Bronchial epithelial cell (primary cell): ENCODE data around the gene CDH13. TPM values are rescaled to one million over a fixed set of nuclear protein-coding genes. Genes with fewer than 3 reads are reported as not detected.

Experiments used
- DNase-seq: peaks from one replicate; pipeline ENCODE4 v3.0.0-alpha.2; 2010; ENCODE audit warnings: low read depth
- FAIRE-seq: peaks from 2 replicates; lab custom pipeline; 2011; peaks lifted over from hg19 to GRCh38; lab: Jason Lieb, UNC
- H3K27me3 ChIP-seq: 2 replicates; pipeline ENCODE4 v1.5.1; 2011; ENCODE audit warnings: low read length; ENCODE audit not compliant: control insufficient read depth, insufficient read depth
- H3K36me3 ChIP-seq: 2 replicates; pipeline ENCODE4 v1.5.1; 2011; ENCODE audit warnings: low read length; ENCODE audit not compliant: control insufficient read depth, insufficient read depth
- H3K4me3 ChIP-seq: 2 replicates; pipeline ENCODE4 v1.5.1; 2011; ENCODE audit warnings: mild to moderate bottlenecking, low read depth, low read length, control low read depth
- CTCF ChIP-seq: IDR thresholded peaks from 2 replicates; pipeline ENCODE4 v1.5.1; 2011; ENCODE audit warnings: mild to moderate bottlenecking, moderate library complexity, low read length, control low read depth, inconsistent platforms; ENCODE audit not compliant: insufficient read depth, severe bottlenecking
- total RNA-seq: library from RNA; depleted of rRNA; stranded (reverse); fragments of >200 nt; gene quantifications from 2 replicates; pipeline ENCODE4 v1.2.1, GENCODE V29; 2014

The CDH13 gene
- total RNA-seq, 1 donor from 2014 or later, result 31.3 TPM

GRCh38 chr16:83301971-83302370 lies 675.2 kb downstream of the CDH13 start:
- no peak for FAIRE-seq
- no peak for DNase-seq
- H3K4me3 ChIP-seq, result no peak overlapping the region
- no peak for TF ChIP-seq CTCF
- H3K27me3 ChIP-seq, result no peaks in the 10 kb centered on the region
- H3K36me3 ChIP-seq, result no peaks in the 10 kb centered on the region

GRCh38 chr16:83302853-83303252 lies 676.1 kb downstream of the CDH13 start:
- FAIRE-seq (no peak), DNase-seq (no peak)
- H3K36me3 ChIP-seq, result no peaks in the 10 kb centered on the region
- no peak overlapping the region for H3K4me3 ChIP-seq
- no peaks in the 10 kb centered on the region for H3K27me3 ChIP-seq
- TF ChIP-seq CTCF, result no peak

- no peak for TF ChIP-seq CTCF
- FAIRE-seq (no peak), DNase-seq (peak; percentile 82)
- Histone ChIP-seq H3K27me3 (no peaks in the 10 kb centered on the region), H3K36me3 (no peaks in the 10 kb centered on the region), H3K4me3 (no peak overlapping the region)
These were observed 678.3 kb downstream of the CDH13 start for GRCh38 chr16:83305092-83305491.

- no peak for TF ChIP-seq CTCF
- Histone ChIP-seq H3K4me3 (no peak overlapping the region), H3K36me3 (no peaks in the 10 kb centered on the region), H3K27me3 (no peaks in the 10 kb centered on the region)
- DNase-seq (no peak), FAIRE-seq (no peak)
These were observed 680.3 kb downstream of the CDH13 start for GRCh38 chr16:83306961-83307593.

GRCh38 chr16:83307594-83307992 lies 680.8 kb downstream of the CDH13 start:
- Histone ChIP-seq H3K36me3 (no peaks in the 10 kb centered on the region), H3K4me3 (no peak overlapping the region), H3K27me3 (no peaks in the 10 kb centered on the region)
- FAIRE-seq (no peak), DNase-seq (no peak)
- no peak for TF ChIP-seq CTCF

- no peaks in the 10 kb centered on the region for H3K27me3 ChIP-seq
- no peak for FAIRE-seq
- no peaks in the 10 kb centered on the region for H3K36me3 ChIP-seq
- DNase-seq, result no peak
- H3K4me3 ChIP-seq, result no peak overlapping the region
- no peak for TF ChIP-seq CTCF
These were observed 681.6 kb downstream of the CDH13 start for GRCh38 chr16:83308414-83308813.
